Thyroid gland (tissue), 4 donors: Measurements from ENCODE around the gene JMJD1C.

Experiments
- POLR2A ChIP-seq, 2 donors: fragments of 450-650 bp; IDR thresholded peaks; one replicate each; pipeline ENCODE4 v1.6.1; 2017; ENCODE audit warnings: antibody characterized with exemption in 2 of 2, mild to moderate bottlenecking in 2 of 2, moderate library complexity in 1 of 2
- TF ChIP-seq, protein P1 (sequence below), 6 experiments: fragments of 200-600 bp in 3 of 6; fragments of 450-650 bp in 3 of 6; sonication (generic) in 3 of 6; IDR thresholded peaks; one replicate each; pipeline ENCODE4 v1.5.1; 2016 to 2019; ENCODE audit warnings: antibody characterized with exemption in 6 of 6, mild to moderate bottlenecking in 2 of 6, inconsistent platforms in 1 of 6, moderate library complexity in 1 of 6

DNA sequence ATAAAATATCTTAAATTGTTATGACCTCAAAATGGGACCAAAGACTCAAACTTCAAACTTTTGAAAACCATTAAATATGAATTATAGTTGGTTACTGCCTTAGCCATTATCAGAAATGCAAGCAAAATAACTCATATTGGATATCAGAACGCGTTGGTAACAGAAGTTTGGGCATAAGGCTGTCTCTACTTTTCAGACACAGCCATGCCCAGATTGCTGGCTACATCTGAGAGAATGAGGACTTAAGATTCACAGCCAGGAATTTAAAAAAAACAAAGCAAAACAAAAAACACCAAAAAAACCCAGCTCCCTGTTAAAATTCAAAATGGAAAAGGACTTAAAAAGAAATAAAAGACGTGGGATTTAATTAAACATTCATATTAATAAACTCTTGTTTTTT is 161.6 kb downstream of the JMJD1C start:
- TF ChIP-seq, protein P1, sequence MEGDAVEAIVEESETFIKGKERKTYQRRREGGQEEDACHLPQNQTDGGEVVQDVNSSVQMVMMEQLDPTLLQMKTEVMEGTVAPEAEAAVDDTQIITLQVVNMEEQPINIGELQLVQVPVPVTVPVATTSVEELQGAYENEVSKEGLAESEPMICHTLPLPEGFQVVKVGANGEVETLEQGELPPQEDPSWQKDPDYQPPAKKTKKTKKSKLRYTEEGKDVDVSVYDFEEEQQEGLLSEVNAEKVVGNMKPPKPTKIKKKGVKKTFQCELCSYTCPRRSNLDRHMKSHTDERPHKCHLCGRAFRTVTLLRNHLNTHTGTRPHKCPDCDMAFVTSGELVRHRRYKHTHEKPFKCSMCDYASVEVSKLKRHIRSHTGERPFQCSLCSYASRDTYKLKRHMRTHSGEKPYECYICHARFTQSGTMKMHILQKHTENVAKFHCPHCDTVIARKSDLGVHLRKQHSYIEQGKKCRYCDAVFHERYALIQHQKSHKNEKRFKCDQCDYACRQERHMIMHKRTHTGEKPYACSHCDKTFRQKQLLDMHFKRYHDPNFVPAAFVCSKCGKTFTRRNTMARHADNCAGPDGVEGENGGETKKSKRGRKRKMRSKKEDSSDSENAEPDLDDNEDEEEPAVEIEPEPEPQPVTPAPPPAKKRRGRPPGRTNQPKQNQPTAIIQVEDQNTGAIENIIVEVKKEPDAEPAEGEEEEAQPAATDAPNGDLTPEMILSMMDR (IDR thresholded peaks at IDR 0.05), result no peak
- TF ChIP-seq POLR2A (IDR thresholded peaks at IDR 0.05), result no peak
